CD4-positive, CD25-positive, alpha-beta regulatory T cell (primary cell): ENCODE data around the gene PLS1. TPM values are rescaled to one million over a fixed set of nuclear protein-coding genes. Genes with fewer than 3 reads are reported as not detected.
"Not testable (repeated sequence)": the region's sequence is repeated elsewhere in the genome, so short reads cannot be mapped to it uniquely, and the experiment has no call there.

ENCODE experiments used
- ATAC-seq, 2 donors: fragments of 150-1000 bp; cut with Tn5 transposase; one replicate each; pipeline ENCODE4 v1.10.0; 2021; ENCODE audit warnings: low read depth in 2 of 2, moderate number of reproducible peaks in 2 of 2, moderate library complexity in 1 of 2
- DNase-seq, 3 donors: peaks; one replicate each; pipeline versions ENCODE4 v3.0.0 to v3.0.0-alpha.2; 2012 to 2022; ENCODE audit warnings: mixed read lengths in 1 of 3
- H3K27ac ChIP-seq: one replicate; pipeline ENCODE4 v1.7.0; 2013; ENCODE audit warnings: mild to moderate bottlenecking, low read length; ENCODE audit not compliant: insufficient read depth, poor library complexity, severe bottlenecking
- H3K27me3 ChIP-seq: one replicate; pipeline ENCODE4 v1.7.0; 2013; ENCODE audit warnings: low read length; ENCODE audit not compliant: control insufficient read depth, insufficient read depth
- H3K36me3 ChIP-seq: one replicate; pipeline ENCODE4 v1.7.0; 2013; ENCODE audit warnings: mild to moderate bottlenecking, low read length, moderate library complexity; ENCODE audit not compliant: control insufficient read depth, insufficient read depth
- H3K4me1 ChIP-seq: 2 replicates; pipeline ENCODE4 v1.7.0; 2013; ENCODE audit warnings: mild to moderate bottlenecking, low read length; ENCODE audit not compliant: insufficient read depth, control insufficient read depth, poor library complexity, severe bottlenecking
- H3K4me3 ChIP-seq: one replicate; pipeline ENCODE4 v1.7.0; 2013; ENCODE audit warnings: low read depth, mild to moderate bottlenecking, low read length, moderate library complexity
- H3K9me3 ChIP-seq, 2 experiments: 1 replicate in 1 of 2; 2 replicates in 1 of 2; pipeline ENCODE4 v1.7.0; 2013; ENCODE audit warnings: low read length in 2 of 2, mild to moderate bottlenecking in 1 of 2, moderate library complexity in 1 of 2; ENCODE audit not compliant: control insufficient read depth in 2 of 2
- H3K27ac Mint-ChIP-seq, 3 donors: one replicate each; pipeline ENCODE4 v1.8.0; 2020 to 2022; ENCODE audit warnings: mild to moderate bottlenecking in 3 of 3, mixed read lengths in 3 of 3, moderate library complexity in 2 of 3
- H3K27me3 Mint-ChIP-seq: one replicate; pipeline ENCODE4 v1.8.0; 2022; ENCODE audit warnings: mild to moderate bottlenecking, mixed read lengths
- H3K36me3 Mint-ChIP-seq: one replicate; pipeline ENCODE4 v1.8.0; 2020; ENCODE audit warnings: mixed read lengths
- H3K4me1 Mint-ChIP-seq, 4 donors: one replicate each; pipeline ENCODE4 v1.8.0; 2020 to 2022; ENCODE audit warnings: mixed read lengths in 4 of 4, mild to moderate bottlenecking in 1 of 4
- H3K4me3 Mint-ChIP-seq, 4 donors: one replicate each; pipeline ENCODE4 v1.8.0; 2020 to 2022; ENCODE audit warnings: mild to moderate bottlenecking in 4 of 4, mixed read lengths in 4 of 4, moderate library complexity in 3 of 4
- H3K9me3 Mint-ChIP-seq, 7 donors: one replicate each; pipeline ENCODE4 v1.8.0; 2020 to 2022; ENCODE audit warnings: mixed read lengths in 7 of 7, mild to moderate bottlenecking in 3 of 7, moderate library complexity in 2 of 7
- polyA plus RNA-seq, 4 donors: library from polyadenylated mRNA; unstranded; fragments of 300-500 nt; fragmentation: Illumina TruSeq; gene quantifications; one replicate each; pipeline ENCODE4 v1.2.3, GENCODE V29; 2021
- total RNA-seq: library from RNA; stranded (reverse); gene quantifications from one replicate; pipeline ENCODE4 v1.2.3, GENCODE V29; 2022

The PLS1 gene
- total and polyA plus RNA-seq, 5 donors from 2014 or later = 1.00 to 4.7 (median 2.5) TPM

GRCh38 chr3:142580061-142580423, 16.2 kb upstream of the PLS1 start:
- peaks cover 6% of the 10 kb centered on the region for H3K27me3 ChIP-seq
- Mint-ChIP-seq H3K36me3 (no peaks in the 10 kb centered on the region), H3K27ac (peak overlapping the region; percentile 52 to 98 (median 97)), H3K4me3 (peak overlapping the region; percentile 93 to 98 (median 96)), H3K4me1 (peaks cover 33 to 44% (median 38%) of the 10 kb centered on the region in 4 donors), H3K9me3 (no peaks in the 10 kb centered on the region), H3K27me3 (peaks cover 9% of the 10 kb centered on the region)
- H3K9me3 ChIP-seq = no peaks in the 10 kb centered on the region
- DNase-seq (no peak), ATAC-seq (no peak)
- no peaks in the 10 kb centered on the region for H3K36me3 ChIP-seq
- peaks cover 33% of the 10 kb centered on the region for H3K4me1 ChIP-seq
- no peak overlapping the region for H3K4me3 ChIP-seq
- H3K27ac ChIP-seq = peak overlapping the region; percentile 96

GRCh38 chr3:142581070-142581469, 15.1 kb upstream of the PLS1 start:
- not testable (repeated sequence) for H3K27me3 ChIP-seq, H3K36me3 Mint-ChIP-seq, H3K4me3 ChIP-seq, H3K27me3 Mint-ChIP-seq, ATAC-seq, H3K4me3 Mint-ChIP-seq, DNase-seq, H3K9me3 Mint-ChIP-seq, H3K9me3 ChIP-seq, H3K36me3 ChIP-seq, H3K27ac Mint-ChIP-seq, H3K27ac ChIP-seq
- H3K4me1 Mint-ChIP-seq = peaks cover 25 to 33% (median 28%) of the 10 kb centered on the region in 4 donors
- peaks cover 24% of the 10 kb centered on the region for H3K4me1 ChIP-seq

GRCh38 chr3:142586803-142587406, 9.3 kb upstream of the PLS1 start:
- no peak overlapping the region for H3K27ac Mint-ChIP-seq

GRCh38 chr3:142588703-142589102, 7.5 kb upstream of the PLS1 start:
- H3K4me3 ChIP-seq = no peak overlapping the region
- Mint-ChIP-seq H3K36me3 (no peaks in the 10 kb centered on the region), H3K4me3 (no peak overlapping the region), H3K27me3 (peaks cover 42% of the 10 kb centered on the region), H3K27ac (no peak overlapping the region), H3K9me3 (peaks cover 0 to 1% (median 0%) of the 10 kb centered on the region in 7 donors), H3K4me1 (no peaks in the 10 kb centered on the region)
- H3K4me1 ChIP-seq = no peaks in the 10 kb centered on the region
- ATAC-seq (no peak), DNase-seq (no peak)
- no peaks in the 10 kb centered on the region for H3K9me3 ChIP-seq
- no peak overlapping the region for H3K27ac ChIP-seq
- no peaks in the 10 kb centered on the region for H3K36me3 ChIP-seq
- H3K27me3 ChIP-seq = peaks cover 2% of the 10 kb centered on the region

More at GRCh38 chr3:142586803-142587406, 9.3 kb upstream of the PLS1 start:
- Histone ChIP-seq H3K27me3 (peaks cover 7% of the 10 kb centered on the region), H3K27ac (no peak overlapping the region), H3K36me3 (no peaks in the 10 kb centered on the region), H3K4me3 (no peak overlapping the region), H3K9me3 (no peaks in the 10 kb centered on the region), H3K4me1 (no peaks in the 10 kb centered on the region)
- peak; percentile 69 to 76 for ATAC-seq
- Mint-ChIP-seq H3K27me3 (peaks cover 42% of the 10 kb centered on the region), H3K9me3 (peaks cover 0 to 1% (median 0%) of the 10 kb centered on the region in 7 donors), H3K4me3 (peak overlapping the region in 1 of 4 donors; percentile 56), H3K36me3 (no peaks in the 10 kb centered on the region), H3K4me1 (no peaks in the 10 kb centered on the region)
- DNase-seq = peak in 2 of 3 donors; percentile 49 to 63

GRCh38 chr3:142592268-142592667, 3.9 kb upstream of the PLS1 start:
- H3K27me3 ChIP-seq, ATAC-seq, H3K9me3 Mint-ChIP-seq, H3K4me3 ChIP-seq, H3K27ac Mint-ChIP-seq, H3K36me3 ChIP-seq, H3K36me3 Mint-ChIP-seq, H3K9me3 ChIP-seq, H3K4me1 ChIP-seq, H3K27ac ChIP-seq, DNase-seq: not testable (repeated sequence)
- Mint-ChIP-seq H3K4me3 (peak overlapping the region in 1 of 4 donors; percentile 21), H3K4me1 (peaks cover 0 to 17% (median 8%) of the 10 kb centered on the region in 4 donors), H3K27me3 (peaks cover 36% of the 10 kb centered on the region)

GRCh38 chr3:142595141-142595540, 1.1 kb upstream of the PLS1 start:
- Histone ChIP-seq H3K4me1 (peaks cover 5% of the 10 kb centered on the region), H3K4me3 (peak overlapping the region; percentile 98), H3K9me3 (no peaks in the 10 kb centered on the region), H3K27ac (no peak overlapping the region), H3K27me3 (peaks cover 4% of the 10 kb centered on the region), H3K36me3 (no peaks in the 10 kb centered on the region)
- no peak for ATAC-seq
- peaks cover 7 to 28% (median 11%) of the 10 kb centered on the region in 4 donors for H3K4me1 Mint-ChIP-seq
- DNase-seq = no peak
- peak overlapping the region in 1 of 3 donors; percentile 94 for H3K27ac Mint-ChIP-seq
- no peaks in the 10 kb centered on the region for H3K36me3 Mint-ChIP-seq
- H3K27me3 Mint-ChIP-seq = peaks cover 16% of the 10 kb centered on the region
- peak overlapping the region; percentile 86 to 96 (median 93) for H3K4me3 Mint-ChIP-seq
- H3K9me3 Mint-ChIP-seq = no peaks in the 10 kb centered on the region

- Mint-ChIP-seq H3K4me1 (peaks cover 7 to 28% (median 11%) of the 10 kb centered on the region in 4 donors), H3K36me3 (no peaks in the 10 kb centered on the region), H3K27ac (peak overlapping the region in 2 of 3 donors; percentile 92 to 94), H3K4me3 (peak overlapping the region; percentile 86 to 96 (median 93)), H3K27me3 (peaks cover 13% of the 10 kb centered on the region), H3K9me3 (no peaks in the 10 kb centered on the region)
- no peaks in the 10 kb centered on the region for H3K9me3 ChIP-seq
- peaks cover 5% of the 10 kb centered on the region for H3K4me1 ChIP-seq
- ATAC-seq (no peak), DNase-seq (no peak)
- H3K4me3 ChIP-seq = peak overlapping the region; percentile 98
- H3K27ac ChIP-seq = peak overlapping the region; percentile 41
- H3K27me3 ChIP-seq = peaks cover 2% of the 10 kb centered on the region
- H3K36me3 ChIP-seq = no peaks in the 10 kb centered on the region
Measured at GRCh38 chr3:142595581-142595950, 627 bp upstream of the PLS1 start.

- H3K4me1 Mint-ChIP-seq = peaks cover 7 to 28% (median 11%) of the 10 kb centered on the region in 4 donors
- no peak for ATAC-seq
- no peaks in the 10 kb centered on the region for H3K9me3 Mint-ChIP-seq
Measured at GRCh38 chr3:142596726-142597088, 514 bp downstream of the PLS1 start.

More at GRCh38 chr3:142596726-142597088, 514 bp downstream of the PLS1 start:
- Mint-ChIP-seq H3K36me3 (no peaks in the 10 kb centered on the region), H3K27me3 (peaks cover 13% of the 10 kb centered on the region), H3K4me3 (peak overlapping the region; percentile 86 to 96 (median 93)), H3K27ac (peak overlapping the region; percentile 91 to 94 (median 92))
- peak overlapping the region; percentile 98 for H3K4me3 ChIP-seq
- DNase-seq = no peak
- no peaks in the 10 kb centered on the region for H3K9me3 ChIP-seq
- no peaks in the 10 kb centered on the region for H3K36me3 ChIP-seq
- H3K27me3 ChIP-seq = peaks cover 2% of the 10 kb centered on the region
- peaks cover 5% of the 10 kb centered on the region for H3K4me1 ChIP-seq
- no peak overlapping the region for H3K27ac ChIP-seq
